Fibroblast of skin of abdomen (primary cell): ENCODE measurements around the gene GFRA4.

Experiments
- DNase-seq: peaks from one replicate; pipeline ENCODE4 v3.0.0-alpha.2; 2013

The GFRA4 gene

DNA sequence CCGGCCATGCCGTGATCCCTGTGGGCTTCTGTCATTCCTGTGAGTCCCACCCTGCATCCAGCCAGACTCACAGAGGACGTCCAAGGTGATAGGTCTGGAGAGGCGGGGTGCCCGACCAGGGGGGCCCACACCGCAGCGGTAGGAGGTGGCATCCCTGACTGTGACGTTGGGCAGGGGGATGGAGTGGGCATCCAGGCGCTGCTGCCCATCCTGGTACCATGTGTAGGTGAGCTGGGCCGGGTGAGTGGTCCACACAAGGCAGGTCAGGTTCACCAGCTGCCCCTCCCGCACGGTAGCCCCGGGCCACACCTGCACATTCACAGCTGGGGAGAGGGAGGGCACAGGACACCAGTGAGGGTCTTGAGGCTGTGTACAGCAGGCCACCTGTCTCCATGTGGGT lies 30.2 kb upstream of the GFRA4 start:
- no peak for DNase-seq

DNA sequence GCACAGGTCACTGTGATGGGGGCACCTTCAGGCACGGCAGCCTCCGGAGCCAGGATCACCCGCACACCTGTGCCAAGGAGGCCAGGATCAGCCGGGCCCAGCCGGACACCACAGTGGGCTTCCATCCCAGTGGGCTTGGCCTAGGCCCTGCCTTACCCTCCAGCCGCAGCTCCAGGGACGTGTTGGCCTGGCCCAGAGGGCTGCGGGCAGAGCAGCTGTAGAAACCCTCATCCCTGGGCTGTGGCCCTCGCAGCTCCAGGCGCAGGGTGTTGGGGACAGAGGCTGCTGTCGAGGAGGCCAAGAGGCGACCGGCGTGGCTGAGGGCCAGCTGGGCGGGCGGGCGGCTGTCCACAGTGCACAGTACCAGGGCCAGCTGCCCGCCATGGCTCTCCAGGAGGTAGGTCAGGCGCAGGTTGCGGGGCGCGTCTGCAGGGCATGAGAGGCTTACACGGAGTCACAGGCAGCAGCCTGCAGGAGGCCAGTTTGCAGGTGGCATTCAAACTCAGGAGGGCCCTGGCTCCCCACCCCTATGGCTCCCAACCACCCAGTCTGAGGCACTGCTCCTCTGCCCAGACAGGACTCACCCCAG lies 29.6 kb upstream of the GFRA4 start:
- DNase-seq, result no peak

DNA sequence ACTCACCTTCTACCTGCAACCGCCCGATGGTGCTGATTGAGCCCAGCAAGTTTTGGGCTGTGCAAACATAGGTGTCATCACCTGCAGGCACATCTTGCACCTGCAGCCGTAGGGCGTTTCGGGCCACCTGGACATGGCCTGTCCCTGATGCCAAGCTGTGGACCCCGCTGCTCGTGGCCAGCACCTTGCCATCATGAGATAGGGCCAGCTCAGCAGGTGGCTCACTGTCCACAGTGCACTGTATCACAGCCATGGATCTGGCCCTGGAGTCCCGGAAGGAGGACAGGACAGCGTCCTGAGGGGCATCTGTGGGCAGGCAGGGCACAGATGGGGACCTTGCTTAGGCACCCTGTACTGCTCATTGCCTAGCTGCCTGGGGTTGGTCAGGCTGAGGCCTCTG lies 28.7 kb upstream of the GFRA4 start:
- DNase-seq, result no peak

DNA sequence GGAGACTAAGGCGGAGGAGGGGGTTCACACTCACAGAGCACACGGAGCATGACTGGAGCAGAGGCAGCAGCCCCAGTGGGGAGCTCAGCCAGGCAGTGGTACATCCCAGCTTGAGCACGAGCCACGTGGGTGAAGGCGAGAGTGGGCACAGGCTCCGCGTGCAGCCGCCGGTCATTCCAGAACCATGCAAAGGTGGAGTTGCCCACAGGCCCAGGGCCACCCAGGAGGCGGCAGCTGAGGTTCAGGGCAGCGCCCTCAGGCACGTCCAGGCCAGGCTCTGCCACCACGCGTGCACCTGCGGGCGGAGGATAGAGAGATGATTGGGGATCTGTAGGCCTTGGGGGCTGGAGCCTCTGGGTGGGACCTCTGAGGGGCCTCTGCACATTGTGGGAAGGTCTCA lies 28.1 kb upstream of the GFRA4 start:
- no peak for DNase-seq

DNA sequence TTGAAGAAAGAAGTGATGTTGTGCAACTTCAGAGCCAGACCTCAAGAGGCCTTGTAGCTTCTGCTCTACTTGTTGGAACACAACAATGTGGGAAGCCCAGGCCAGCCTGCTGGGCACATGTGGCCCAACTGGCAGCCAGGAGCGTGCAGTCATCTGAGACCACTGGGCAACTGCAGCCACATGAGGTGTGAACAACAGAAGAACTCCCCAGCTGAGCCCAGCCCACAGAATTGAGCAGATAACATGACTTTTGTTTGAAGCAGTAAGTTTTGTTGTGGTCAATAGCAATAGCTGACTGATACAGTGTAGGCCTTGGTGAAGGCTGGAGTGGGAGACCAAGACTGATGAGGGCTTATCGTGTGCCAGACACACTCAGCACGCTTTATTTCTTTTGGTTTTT lies 27.2 kb upstream of the GFRA4 start:
- DNase-seq, result no peak

DNA sequence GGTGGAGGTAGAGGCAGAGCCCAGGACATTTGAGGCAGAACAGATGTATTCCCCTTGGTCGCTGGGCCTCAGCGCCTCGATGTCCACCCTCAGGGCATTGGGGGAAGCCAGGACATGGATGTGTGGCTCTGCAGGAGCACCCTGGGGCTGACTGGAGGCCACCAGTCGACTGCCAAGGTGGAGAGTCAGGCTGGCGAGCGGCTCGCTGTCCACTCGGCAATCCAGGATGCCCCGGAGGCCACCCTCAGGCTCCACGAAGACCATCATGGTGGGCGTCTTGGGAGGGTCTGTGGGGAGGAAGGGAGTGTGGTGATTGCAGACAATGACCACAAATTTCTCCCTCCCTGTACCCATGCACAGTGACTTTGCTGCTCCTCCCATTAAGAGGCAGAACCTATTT lies 26.8 kb upstream of the GFRA4 start:
- no peak for DNase-seq

DNA sequence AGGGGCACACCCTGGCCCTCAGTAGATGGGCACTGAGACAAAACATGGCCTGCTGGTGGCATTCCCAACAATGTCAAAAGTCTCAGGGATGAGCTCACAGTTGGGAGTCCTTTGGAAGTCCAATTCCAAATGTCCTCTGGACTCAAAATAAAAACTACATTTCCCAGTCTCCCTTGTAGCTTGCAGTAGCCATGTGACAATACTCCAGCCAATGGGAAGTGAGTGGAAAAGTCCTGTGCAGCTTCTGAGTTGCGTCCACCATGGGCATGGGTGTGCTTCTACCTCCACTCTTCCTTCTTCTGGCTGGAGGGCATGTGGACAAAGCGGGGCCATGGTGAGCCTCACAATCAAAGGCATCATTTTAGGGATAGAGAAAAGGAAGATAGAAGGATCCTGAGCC lies 24.5 kb upstream of the GFRA4 start:
- peak; percentile 68 for DNase-seq

DNA sequence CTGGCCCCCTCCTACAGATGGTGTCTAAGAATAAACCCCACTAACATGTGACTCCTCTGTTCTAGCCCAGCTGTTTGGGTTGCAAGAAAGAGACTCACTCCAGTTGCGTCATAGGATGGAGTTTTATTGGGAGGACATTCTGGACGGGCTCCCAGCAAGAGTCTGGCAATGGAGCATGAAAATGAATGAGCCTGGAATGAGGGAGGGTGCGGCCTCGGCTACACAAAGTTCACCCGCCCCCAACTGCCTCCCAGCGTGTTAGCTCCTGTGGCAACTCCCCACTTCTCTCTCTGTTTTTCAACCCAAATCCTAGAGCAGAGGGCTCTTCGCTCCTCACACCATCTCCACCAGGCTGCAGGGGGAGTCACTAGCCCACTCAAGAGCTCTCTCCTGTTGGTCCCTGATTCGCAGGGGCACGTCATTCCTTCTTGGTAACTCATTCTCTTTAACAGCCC lies 23.7 kb upstream of the GFRA4 start:
- peak; percentile 92 for DNase-seq

DNA sequence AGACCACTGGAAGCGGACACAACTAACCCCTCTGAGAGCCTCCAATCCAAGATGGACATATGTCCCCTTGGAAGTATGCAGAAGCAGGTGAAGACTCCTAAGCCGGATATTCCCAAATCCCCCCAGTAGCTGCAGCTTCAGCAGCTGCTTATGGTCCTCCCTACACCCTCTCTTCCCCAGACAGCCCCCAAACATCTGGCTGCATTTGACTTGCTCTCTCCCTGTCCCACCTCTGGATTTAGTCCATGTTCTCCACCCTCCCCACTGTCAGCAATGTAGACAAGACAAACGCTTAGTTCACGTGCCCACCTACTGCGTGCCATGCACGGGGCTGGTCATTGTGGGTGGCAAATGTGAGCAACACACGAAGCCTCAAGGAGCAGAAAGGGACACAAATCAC lies 23.2 kb upstream of the GFRA4 start:
- no peak for DNase-seq

DNA sequence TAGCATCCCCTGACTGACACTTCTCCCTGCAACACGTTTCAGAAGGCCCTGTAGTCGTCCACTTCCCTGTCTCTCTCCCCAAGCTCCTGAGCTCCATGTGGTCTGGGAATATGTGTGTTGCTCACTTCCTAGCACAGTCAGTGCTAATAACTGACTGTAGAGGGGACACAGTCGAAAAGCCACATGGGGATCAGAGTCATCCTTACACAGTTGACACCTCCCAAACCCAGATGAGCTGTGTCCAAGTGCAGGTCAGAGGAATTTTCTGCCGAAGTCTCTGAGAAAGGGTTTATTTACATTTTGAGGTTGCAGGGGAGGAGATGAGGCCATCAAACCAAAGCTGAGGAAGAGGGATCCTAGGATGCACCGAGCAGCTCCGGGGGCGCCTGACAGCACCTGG lies 22.1 kb upstream of the GFRA4 start:
- no peak for DNase-seq

DNA sequence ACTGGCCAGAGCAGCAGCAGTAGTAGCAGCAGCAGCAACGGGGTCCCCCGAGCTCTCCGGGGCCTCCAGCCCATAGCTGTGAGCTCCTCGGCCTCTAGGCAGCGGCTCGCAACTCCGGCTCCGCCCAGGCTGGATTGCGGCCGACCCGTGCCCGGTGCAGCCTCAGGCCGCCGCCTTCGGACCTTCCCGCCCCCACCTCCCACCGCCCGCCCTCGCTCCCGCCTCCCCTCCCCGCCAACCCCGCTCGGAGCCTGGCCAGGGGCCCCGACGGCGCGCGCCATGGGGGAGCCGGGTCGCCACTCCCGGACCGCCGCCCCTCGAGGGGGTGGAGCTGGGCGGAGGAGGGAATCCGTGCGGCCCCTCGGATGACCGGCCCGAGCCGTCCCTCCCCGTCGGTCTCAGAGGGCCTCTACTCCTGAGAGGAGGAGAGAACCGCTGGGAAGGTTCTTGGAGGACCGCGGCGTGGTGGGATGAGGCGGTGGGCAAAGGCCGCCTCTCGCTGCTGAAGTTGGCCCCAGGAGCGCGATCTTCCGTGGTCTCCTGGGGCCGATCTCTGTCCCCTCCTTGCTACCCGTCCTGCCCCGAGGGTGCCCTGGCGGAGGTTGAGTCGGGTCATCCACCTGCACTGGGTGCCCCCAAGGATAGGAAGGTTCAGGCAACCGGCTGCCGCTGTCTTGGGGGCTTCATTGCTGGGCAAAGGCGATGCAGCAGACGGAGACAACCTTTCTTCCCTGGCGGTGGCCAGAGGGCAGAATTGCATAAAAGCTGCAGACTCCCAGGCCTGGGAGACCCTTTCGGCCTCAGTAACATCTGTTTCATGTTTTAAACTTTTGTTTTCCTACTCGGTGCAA lies 19.0 kb upstream of the GFRA4 start, which contains the start of gene ADAM33:
ADAM33 (minus strand) TSS at position 80 of the 851 bp plus-strand sequence; CDS start at position 74, 6 bp downstream.
- DNase-seq, result no peak

DNA sequence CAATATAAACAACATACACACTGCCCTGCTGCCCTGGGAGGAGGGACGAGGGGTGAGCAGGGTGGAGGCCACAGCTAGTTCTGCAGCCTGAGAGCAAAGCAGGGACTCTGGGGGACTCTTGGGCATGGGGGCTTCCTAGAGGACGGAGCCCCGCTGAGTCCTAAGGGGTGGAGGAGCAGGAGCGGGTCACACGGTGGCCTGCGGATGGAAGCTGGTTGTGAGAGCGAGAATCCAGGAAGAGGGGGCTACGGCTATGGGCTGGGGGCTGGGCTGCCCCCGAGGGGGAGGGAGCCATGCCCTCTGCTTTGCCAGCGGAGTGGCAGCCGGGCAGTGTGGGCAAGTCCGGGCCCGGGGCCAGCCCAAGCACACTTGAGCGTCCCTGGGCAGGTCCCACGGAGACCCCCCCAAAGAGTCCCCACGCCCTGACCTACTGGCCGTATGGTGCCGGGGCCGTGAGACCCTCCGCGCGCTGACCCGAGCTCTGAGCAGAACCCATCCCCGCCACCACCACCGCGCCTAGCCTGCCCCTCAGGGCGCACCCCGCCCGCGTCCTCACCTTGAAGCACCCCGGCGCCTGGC lies 18.2 kb upstream of the GFRA4 start:
- no peak for DNase-seq

DNA sequence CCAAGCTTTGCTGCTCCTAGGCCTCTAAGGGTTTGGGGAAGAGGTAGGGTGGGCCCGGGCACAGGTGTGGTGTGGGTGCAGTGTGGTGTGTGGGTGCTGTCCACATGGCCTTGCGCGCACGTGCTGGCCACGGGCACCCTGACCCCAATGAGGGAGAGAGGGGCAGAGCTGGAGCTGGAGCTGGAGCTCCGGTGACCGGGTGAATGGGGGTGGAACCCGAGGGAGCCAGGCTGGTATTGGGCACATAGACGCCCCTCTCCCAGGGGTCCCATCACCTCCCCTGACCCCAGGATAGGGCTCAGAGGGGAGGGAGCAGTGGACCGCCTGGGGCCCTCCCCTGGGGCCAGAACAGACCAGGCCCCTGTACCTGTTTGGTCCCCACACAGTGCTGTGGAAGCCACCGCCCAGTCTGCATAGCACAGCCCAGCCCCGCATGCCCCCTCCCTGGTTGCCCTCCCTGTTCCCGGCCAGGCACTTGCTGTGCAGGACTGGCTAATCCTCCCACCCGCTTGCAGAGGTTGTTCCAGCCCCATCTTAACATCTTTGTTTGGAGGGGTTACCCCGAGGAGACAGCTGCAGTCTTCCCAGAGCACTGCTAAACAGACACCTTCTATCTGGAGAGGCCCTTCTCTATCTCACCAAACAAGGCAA lies 17.6 kb upstream of the GFRA4 start:
- no peak for DNase-seq

DNA sequence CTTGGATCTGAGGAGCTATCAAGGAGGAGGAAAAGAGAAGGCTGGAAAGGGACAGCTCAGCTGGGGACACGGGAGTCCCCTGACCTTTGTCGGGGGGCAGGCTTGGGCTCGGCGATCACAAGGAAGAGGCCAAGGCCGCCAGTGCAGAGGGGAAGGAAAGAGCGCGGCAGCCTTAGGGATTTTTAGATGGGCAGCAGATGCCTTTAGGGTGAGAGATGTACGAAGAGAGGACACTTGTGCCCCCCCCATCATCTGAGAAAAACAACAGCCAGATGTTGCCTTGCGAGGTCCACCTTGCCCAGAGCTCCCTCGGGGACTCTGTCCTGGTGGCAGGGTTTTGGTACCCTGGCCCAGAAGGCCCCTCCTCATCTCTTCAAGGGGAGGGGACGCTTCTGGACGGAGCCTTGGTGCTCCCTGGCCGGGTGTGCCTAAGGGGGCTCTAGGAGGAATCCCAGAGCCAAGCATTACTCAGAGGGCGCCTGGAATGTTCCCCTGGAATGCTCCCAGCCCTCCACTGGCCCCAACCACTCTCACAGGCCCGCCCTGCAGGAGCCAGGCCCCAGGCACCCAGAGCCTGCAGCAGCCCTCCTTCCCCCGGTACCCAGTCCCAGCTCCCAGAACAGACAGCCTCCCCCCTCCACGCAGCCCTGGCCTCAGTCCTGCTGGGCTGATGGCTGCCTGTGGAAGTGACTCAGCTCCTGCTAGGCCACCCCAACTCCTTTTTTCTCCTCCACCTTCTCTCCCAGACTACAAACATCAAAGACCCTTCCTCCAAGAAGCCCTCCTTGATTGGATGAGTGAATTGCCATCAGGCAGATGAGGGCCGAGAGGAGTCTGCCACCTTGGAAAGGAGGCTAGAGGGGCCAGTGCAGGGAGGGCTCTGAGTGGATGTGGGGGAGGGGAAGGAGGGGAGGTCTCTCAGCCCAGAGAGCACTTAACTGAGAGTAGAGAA lies 16.8 kb upstream of the GFRA4 start:
- peak; percentile 85 for DNase-seq

DNA sequence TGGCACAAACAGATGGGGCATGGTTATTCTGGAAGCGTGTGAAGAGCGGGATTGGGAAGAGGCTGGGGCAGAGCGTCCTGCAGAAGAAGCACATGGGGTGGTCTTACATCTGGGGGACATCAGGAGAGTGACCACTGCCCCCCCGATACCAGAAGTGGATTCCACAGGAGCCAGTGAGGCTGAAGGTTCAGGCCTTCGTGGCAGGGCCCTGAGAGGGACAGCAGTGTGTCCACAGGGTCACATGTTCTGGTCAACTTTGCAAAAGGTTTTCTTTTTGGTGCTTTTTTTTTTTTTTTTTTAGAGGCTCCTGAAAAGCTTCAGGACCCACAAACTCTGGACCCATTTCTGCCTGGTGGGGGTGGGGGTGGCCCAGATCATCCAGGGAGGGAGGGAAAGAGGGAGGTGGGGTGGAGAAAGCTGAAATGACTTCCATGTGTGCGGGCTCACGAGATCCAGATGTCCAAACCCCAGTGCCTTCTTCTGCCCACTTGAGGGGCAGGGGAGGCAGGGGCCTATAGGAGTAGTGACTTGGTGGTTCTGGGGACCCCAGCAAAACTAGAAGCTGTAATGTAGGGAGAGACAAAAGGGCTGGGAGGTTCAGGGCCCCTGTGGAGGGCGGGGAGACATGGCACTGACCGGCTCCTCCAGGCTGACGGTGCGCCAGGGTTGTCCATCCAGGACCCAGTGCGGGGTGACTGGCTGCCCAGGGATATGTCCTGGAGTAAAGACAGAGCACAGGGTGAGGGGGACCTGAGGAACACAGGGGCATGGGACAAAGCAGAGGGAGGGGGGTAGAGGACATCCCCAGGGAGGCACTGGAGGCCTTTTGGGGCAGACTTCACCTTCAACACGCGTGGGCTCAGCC lies 15.9 kb upstream of the GFRA4 start:
- peak; percentile 61 for DNase-seq

DNA sequence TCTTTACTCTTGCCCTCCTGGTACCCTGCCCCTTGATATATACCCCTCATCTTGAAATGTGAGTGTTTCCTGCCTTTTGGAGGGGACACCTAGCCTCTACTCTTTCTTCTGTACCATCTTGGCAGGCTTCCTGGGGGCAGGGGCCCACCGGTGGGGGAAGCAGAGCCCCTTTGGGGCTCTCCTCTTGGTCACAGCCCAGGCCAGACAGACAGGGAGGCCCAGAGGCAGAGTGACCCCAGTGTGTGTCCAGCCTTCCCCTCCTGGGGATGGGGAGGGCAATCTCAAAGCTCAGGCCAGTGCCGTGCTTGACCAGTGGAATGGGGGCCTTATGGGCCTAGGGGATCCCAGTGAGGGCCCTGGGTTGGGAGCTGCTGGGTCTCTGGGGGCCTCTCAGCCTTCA lies 15.0 kb upstream of the GFRA4 start:
- DNase-seq, result no peak

DNA sequence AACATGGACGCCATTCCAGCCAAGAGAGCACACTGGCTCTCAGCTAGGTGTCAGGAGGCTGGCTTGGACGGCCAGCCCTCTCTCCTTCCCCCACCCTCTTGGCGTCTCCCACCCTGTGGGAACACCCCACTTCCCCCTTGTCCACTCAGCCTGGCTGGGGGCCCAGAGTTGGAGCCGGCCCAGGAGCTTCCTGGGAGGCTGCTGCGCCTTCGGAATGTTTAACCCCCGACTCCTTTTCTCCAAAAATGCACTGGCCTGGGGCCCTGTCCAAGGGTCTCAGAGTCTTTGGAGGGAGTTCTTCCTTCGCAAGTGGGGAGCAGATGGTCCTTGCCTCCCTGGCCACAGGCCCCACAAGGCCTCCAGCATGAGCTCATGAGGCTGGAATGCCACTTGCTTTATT lies 14.5 kb upstream of the GFRA4 start:
- DNase-seq, result peak; percentile 67

DNA sequence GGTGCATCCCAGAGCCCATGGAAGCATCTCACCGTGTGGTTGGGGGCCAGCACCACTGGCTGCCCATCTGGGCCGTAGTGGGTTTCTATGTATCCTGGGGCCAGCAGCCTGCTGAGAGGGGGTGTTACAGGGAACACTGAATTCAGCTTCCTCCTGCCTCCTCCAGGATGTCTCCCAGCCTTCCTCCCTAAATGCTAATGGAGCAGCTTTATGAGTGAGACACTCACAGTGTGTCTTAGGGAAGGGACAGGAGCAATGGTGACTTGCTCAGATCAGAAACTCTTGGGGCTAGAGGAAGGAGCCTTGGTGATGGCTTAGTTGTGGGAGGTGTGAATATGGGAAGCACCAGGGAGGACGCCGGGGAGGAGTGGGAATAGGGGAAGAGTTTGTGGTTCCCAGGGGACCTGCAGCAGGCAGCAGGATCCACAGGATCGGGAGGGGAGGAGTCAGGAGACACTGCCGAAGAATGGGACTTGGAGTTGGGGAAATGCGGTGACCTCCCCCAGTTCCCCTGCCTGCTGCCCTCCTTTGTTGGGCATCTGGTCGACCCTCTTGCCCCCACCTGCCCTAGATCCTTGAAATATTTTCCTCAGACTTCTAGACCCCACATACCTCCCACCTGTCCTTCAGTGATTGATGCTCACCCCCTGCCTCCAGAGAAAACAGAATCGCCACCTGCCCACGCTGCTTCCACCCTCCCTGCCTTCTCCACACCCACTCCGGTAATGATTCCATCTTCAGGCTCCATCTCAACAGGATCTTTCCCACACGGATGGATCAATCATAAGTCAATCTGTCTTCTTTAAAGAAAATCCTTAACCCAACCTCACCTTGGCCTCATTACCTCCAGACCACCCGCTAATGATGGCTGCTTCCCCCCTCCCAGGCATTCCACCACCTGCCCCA lies 12.0 kb upstream of the GFRA4 start:
- no peak for DNase-seq

DNA sequence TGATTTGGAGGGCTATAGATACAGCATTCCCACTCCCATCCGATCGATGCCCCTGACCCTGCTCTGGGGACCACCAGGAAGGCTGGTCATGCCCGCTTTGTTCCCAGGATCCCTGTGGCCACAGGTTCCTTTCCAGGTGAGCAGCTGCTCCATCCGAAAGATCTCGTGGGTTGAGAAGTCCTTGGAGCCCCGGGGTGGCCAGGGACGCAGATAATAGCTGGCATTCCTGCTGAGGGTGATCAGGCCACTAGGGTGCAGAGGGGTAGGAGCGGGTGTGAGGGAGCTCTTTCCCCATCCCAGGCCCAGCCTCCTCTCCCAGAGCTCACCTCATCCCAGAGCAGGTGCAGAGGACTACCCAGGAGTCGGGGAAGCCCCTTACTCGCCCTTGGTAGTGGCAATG lies 11.2 kb upstream of the GFRA4 start:
- no peak for DNase-seq
